ENCODE data around the gene CCDC102A.
"Not testable (repeated sequence)": the region's sequence is repeated elsewhere in the genome, so short reads cannot be mapped to it uniquely, and the experiment has no call there.

The CCDC102A gene

DNA sequence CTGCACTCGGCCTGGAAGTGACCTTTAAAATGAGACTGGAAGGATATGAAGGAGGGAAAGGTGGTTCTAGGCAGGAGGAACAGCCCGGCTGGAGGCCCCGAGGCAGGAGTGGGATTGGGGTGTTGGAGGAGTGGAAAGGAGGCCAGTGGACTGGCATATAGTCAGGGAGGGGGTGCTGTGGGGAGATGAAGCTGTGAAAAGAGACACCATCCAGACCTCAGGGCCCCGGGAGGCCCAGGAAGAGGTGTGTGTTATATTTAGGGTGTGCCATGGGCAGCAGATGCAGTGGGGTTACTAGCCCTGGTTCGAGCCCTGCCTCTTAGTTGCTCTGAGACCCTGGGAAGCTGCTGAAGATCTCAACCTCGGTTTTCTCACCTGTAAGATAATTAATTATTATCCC, 31.2 kb downstream of the CCDC102A start:
- H3K4me3 ChIP-seq (ENCODE audit: low read length) = no peak overlapping the region
- DNase-seq (ENCODE audit: low read depth) = no peak
- no peak for TF ChIP-seq CTCF (conservative IDR thresholded peaks at IDR 0.05; ENCODE audit: low read depth, low read length)

DNA sequence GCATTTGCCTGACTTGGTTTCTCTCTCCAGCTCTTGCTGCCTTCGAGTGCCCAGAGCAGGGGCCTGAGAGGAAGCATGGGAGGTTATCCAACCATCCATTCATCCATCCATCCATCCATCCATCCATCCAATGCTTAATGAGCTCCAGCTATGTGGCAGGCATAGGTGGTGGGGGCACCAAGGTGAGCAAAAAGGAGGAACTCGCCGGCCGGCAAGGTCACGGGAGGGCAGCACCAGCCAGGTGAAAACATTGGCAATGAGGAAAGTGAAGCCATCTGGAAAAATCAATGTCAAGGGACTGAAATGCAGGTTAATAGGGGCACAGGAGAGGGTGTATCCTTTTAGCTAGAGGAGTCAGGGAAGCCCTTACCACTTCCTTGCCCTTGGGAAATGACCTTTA, 31.9 kb downstream of the CCDC102A start:
- no peak for TF ChIP-seq CTCF (conservative IDR thresholded peaks at IDR 0.05; ENCODE audit: low read depth, low read length)
- no peak for DNase-seq (ENCODE audit: low read depth)
- H3K4me3 ChIP-seq (ENCODE audit: low read length) = no peak overlapping the region

- no peak overlapping the region for H3K4me3 ChIP-seq (ENCODE audit: low read length)
- DNase-seq (ENCODE audit: low read depth) = no peak
- no peak for TF ChIP-seq CTCF (conservative IDR thresholded peaks at IDR 0.05; ENCODE audit: low read depth, low read length)
These were observed 32.4 kb downstream of the CCDC102A start for GRCh38 chr16:57504001-57504400.

DNA sequence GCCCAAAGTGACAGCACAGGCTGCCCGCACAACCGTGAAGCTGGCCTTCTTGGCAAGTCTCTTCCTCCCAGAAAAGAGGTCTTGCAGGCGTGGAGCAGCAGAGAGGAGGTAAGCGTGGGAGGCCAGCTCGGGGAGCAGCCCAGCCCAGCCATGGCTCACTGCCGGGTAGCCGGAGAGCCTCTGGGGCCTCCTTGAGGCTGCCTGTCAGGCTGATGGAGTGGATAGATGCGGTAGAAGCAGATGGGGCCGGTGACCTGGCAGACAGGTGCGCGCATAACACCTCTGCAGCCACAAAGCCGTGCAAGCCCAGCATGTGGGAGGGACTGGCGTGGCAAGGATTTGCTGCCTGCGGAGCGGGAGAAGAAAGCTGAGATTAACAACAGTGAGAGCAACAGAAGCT, 33.0 kb downstream of the CCDC102A start:
- no peak for DNase-seq (ENCODE audit: low read depth)
- no peak for TF ChIP-seq CTCF (conservative IDR thresholded peaks at IDR 0.05; ENCODE audit: low read depth, low read length)
- no peak overlapping the region for H3K4me3 ChIP-seq (ENCODE audit: low read length)

- H3K4me3 ChIP-seq (ENCODE audit: low read length) = no peak overlapping the region
- DNase-seq (ENCODE audit: low read depth) = no peak
- TF ChIP-seq CTCF (conservative IDR thresholded peaks at IDR 0.05; ENCODE audit: low read depth, low read length) = no peak
These were observed 34.2 kb downstream of the CCDC102A start for GRCh38 chr16:57502048-57502775.

DNA sequence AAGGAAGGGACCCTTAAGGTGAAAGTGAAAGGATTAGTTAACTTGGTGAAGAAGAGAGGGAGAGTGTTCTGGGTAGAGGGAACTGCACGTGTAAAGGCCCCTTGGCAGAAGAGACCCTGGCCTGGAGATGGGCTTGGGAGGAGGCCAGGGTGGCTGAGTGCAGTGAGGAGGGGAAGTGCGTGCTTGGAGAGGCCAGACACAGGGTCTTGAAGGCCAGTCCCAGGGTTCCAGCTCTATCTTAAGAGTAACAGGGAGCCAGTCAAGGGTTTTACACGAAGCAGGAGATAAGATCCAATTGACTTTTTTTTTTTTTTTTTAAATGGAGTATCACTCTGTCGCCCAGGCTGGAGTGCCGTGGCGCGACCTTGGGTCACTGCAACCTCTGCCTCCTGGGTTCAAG, 34.9 kb downstream of the CCDC102A start:
- DNase-seq (ENCODE audit: low read depth) = no peak
- no peak overlapping the region for H3K4me3 ChIP-seq (ENCODE audit: low read length)
- no peak for TF ChIP-seq CTCF (conservative IDR thresholded peaks at IDR 0.05; ENCODE audit: low read depth, low read length)

GRCh38 chr16:57500578-57501111, 35.7 kb downstream of the CCDC102A start:
- TF ChIP-seq CTCF (conservative IDR thresholded peaks at IDR 0.05; ENCODE audit: low read depth, low read length) = no peak
- DNase-seq (ENCODE audit: low read depth) = no peak

DNA sequence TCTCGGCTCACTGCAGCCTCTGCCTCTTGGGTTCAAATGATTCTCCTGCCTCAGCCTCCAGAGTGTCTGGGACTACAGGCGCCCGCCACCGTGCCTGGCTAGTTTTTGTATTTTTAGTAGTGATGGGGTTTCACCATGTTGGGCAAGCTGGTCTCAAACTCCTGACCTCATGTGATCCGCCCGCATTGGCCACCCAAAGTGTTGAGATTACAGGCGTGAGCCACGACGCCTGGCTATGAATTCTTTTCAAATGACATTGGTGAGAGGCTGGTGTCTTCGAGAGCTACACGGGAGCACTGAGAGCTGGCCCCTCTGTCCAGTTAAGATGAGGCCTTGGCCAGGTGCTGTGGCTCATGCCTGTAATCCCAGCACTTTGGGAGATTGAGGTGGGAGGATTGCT, 36.4 kb downstream of the CCDC102A start:
- not testable (repeated sequence) for H3K4me3 ChIP-seq (ENCODE audit: low read length); DNase-seq (ENCODE audit: low read depth)

More at GRCh38 chr16:57500578-57501111, 35.7 kb downstream of the CCDC102A start:
- no peak overlapping the region for H3K4me3 ChIP-seq (ENCODE audit: low read length)
